Activated CD8-positive, alpha-beta T cell treated with anti-CD3 and anti-CD28 coated beads, Interleukin-2, amount 10 ng/mL, durations not matched to agents 7 days and 5 days (primary cell): ENCODE data around the gene TRPM1. TPM values are rescaled to one million over a fixed set of nuclear protein-coding genes. Genes with fewer than 3 reads are reported as not detected.

Experiments
- ATAC-seq: fragments of 150-1000 bp; cut with Tn5 transposase; one replicate; pipeline ENCODE4 v1.10.0; 2021; ENCODE audit warnings: moderate library complexity
- CTCF ChIA-PET: fragments of 350-600 bp; sonication (Branson Sonifier 250); formaldehyde crosslinking; loops from one replicate; lab custom pipeline; 2021; ENCODE audit warnings: antibody characterized with exemption; lab: Charles Lee
- POLR2A ChIA-PET: fragments of 350-600 bp; sonication (Branson Sonifier 250); formaldehyde crosslinking; loops from one replicate; lab custom pipeline; 2021; ENCODE audit warnings: antibody characterized with exemption; lab: Charles Lee
- DNase-seq: peaks from one replicate; pipeline ENCODE4 v3.0.0-alpha.2; 2020
- H3K27ac Mint-ChIP-seq: one replicate; pipeline ENCODE4 v1.8.0; 2021; ENCODE audit warnings: mild to moderate bottlenecking, mixed read lengths
- H3K27me3 Mint-ChIP-seq: one replicate; pipeline ENCODE4 v1.8.0; 2021; ENCODE audit warnings: low read depth, mixed read lengths
- H3K36me3 Mint-ChIP-seq: one replicate; pipeline ENCODE4 v1.8.0; 2021; ENCODE audit warnings: low read depth, mixed read lengths
- H3K4me1 Mint-ChIP-seq: one replicate; pipeline ENCODE4 v1.8.0; 2021; ENCODE audit warnings: low read depth, mixed read lengths
- H3K4me3 Mint-ChIP-seq: one replicate; pipeline ENCODE4 v1.8.0; 2021; ENCODE audit warnings: mild to moderate bottlenecking, mixed read lengths
- H3K9me3 Mint-ChIP-seq: one replicate; pipeline ENCODE4 v1.8.0; 2022; ENCODE audit warnings: mixed read lengths; ENCODE audit not compliant: insufficient read depth
- total RNA-seq, 2 experiments: library from RNA; stranded (reverse); gene quantifications; one replicate each; pipeline ENCODE4 v1.2.3, GENCODE V29; 2021

The TRPM1 gene
- not detected for total RNA-seq

GRCh38 chr15:31101262-31102038, at the start of gene TRPM1:
Gene TRPM1, minus strand, starts transcription at chr15:31101725. Its CDS starts 20,370 bp downstream, at chr15:31081355.
- no peak for DNase-seq
- peaks cover 9% of the 10 kb centered on the region for H3K27me3 Mint-ChIP-seq
- H3K9me3 Mint-ChIP-seq = no peaks in the 10 kb centered on the region
- no peak within 1 kb of the TSS for H3K27ac Mint-ChIP-seq
- no peak for ATAC-seq
- ChIA-PET POLR2A (no interaction called here), CTCF (interaction anchor here (1.7 to 2.0 kb wide), 2 partner anchors 28 to 207 kb away, joined by 4 to 7 read pairs; no protein-coding TSS in a partner anchor)
- H3K4me1 Mint-ChIP-seq = peaks cover 2% of the 10 kb centered on the region
- H3K36me3 Mint-ChIP-seq = no peaks in the 10 kb centered on the region
- H3K4me3 Mint-ChIP-seq = no peak within 1 kb of the TSS

GRCh38 chr15:31150732-31151231, 49.3 kb upstream of the TRPM1 start:
- H3K4me3 Mint-ChIP-seq = no peak overlapping the region
- peaks cover 2% of the 10 kb centered on the region for H3K27me3 Mint-ChIP-seq
- no peaks in the 10 kb centered on the region for H3K4me1 Mint-ChIP-seq
- no peak overlapping the region for H3K27ac Mint-ChIP-seq
- H3K36me3 Mint-ChIP-seq = no peaks in the 10 kb centered on the region
- DNase-seq = no peak
- ATAC-seq = no peak
- ChIA-PET POLR2A (no interaction called here), CTCF (no interaction called here)
- no peaks in the 10 kb centered on the region for H3K9me3 Mint-ChIP-seq

- Mint-ChIP-seq H3K36me3 (no peaks in the 10 kb centered on the region), H3K27ac (no peak overlapping the region), H3K4me3 (no peak overlapping the region), H3K4me1 (no peaks in the 10 kb centered on the region), H3K9me3 (no peaks in the 10 kb centered on the region), H3K27me3 (peaks cover 2% of the 10 kb centered on the region)
- ChIA-PET CTCF (interaction anchor here (3.3 kb wide), 1 partner anchor 21 kb away, joined by 14 read pairs; no protein-coding TSS in a partner anchor), POLR2A (no interaction called here)
- ATAC-seq (no peak), DNase-seq (no peak)
These were observed 48.5 kb upstream of the TRPM1 start for GRCh38 chr15:31149987-31150386.

- CTCF ChIA-PET = interaction anchor here (3.3 kb wide), 1 partner anchor 20 kb away, joined by 14 read pairs; no protein-coding TSS in a partner anchor
- Mint-ChIP-seq H3K27ac (no peak overlapping the region), H3K36me3 (no peaks in the 10 kb centered on the region), H3K4me3 (no peak overlapping the region), H3K9me3 (no peaks in the 10 kb centered on the region), H3K27me3 (no peaks in the 10 kb centered on the region), H3K4me1 (no peaks in the 10 kb centered on the region)
- ATAC-seq (no peak), DNase-seq (no peak)
- POLR2A ChIA-PET = no interaction called here
These were observed 47.6 kb upstream of the TRPM1 start for GRCh38 chr15:31149088-31149505.

DNA sequence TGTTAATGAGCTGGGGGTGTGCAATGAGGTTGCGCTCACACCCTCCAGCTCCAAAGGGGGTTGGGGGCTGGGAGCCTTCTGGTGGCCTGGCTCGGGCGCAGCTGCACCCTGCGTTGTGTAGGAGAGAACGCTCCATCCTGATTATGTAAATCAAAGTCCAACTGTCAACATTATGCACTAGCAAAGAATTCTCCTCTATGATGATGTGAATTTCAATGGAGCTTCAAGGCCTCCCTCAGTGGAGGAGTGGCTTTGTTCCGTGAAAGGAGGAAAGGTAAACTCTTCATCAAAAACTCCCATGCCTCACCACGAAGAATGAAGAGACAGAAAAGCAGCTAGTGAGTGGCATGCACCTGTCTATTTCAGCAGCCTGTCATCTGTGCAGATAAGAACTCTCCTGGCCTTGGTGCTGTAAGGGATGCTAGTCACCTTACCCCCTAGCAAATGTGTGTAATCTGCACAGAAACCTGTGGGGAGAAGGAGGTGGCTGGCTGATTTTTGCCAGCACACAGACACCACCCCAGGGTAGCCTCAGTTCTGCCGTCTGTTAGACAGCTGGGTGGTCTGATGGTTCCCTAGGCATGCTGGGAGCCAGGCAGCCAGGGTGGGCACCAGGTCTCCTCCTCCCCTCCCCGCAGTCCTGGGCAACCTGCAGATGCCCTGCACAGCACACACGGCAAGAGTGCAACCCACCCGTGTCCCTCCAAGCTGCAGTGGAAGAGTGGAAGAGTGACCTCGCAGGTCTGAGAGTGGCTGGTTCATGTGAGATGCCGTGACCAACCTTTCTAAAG, 47.0 kb upstream of the TRPM1 start:
- Mint-ChIP-seq H3K9me3 (no peaks in the 10 kb centered on the region), H3K4me3 (no peak overlapping the region), H3K4me1 (no peaks in the 10 kb centered on the region), H3K36me3 (no peaks in the 10 kb centered on the region), H3K27me3 (no peaks in the 10 kb centered on the region), H3K27ac (no peak overlapping the region)
- ChIA-PET CTCF (interaction anchor here (1.6 to 3.3 kb wide), 2 partner anchors 19 to 289 kb away, joined by 3 to 14 read pairs; no protein-coding TSS in a partner anchor), POLR2A (no interaction called here)
- DNase-seq = no peak
- ATAC-seq = no peak

GRCh38 chr15:31147944-31148296, 46.4 kb upstream of the TRPM1 start:
- DNase-seq (no peak), ATAC-seq (no peak)
- Mint-ChIP-seq H3K27me3 (no peaks in the 10 kb centered on the region), H3K36me3 (no peaks in the 10 kb centered on the region), H3K9me3 (no peaks in the 10 kb centered on the region), H3K4me3 (no peak overlapping the region), H3K4me1 (no peaks in the 10 kb centered on the region), H3K27ac (no peak overlapping the region)
- CTCF ChIA-PET = interaction anchor here (1.6 to 3.3 kb wide), 2 partner anchors 19 to 289 kb away, joined by 3 to 14 read pairs; no protein-coding TSS in a partner anchor
- POLR2A ChIA-PET = no interaction called here

GRCh38 chr15:31147456-31147855, 45.9 kb upstream of the TRPM1 start:
- Mint-ChIP-seq H3K4me1 (no peaks in the 10 kb centered on the region), H3K9me3 (no peaks in the 10 kb centered on the region), H3K27me3 (no peaks in the 10 kb centered on the region), H3K27ac (no peak overlapping the region), H3K4me3 (no peak overlapping the region), H3K36me3 (no peaks in the 10 kb centered on the region)
- DNase-seq = no peak
- CTCF ChIA-PET = interaction anchor here (0.6 to 3.3 kb wide), 3 partner anchors 10 to 288 kb away, joined by 3 to 14 read pairs (median 3); no protein-coding TSS in a partner anchor
- POLR2A ChIA-PET = no interaction called here
- no peak for ATAC-seq

GRCh38 chr15:31145271-31145911, 43.9 kb upstream of the TRPM1 start:
- Mint-ChIP-seq H3K4me3 (no peak overlapping the region), H3K4me1 (no peaks in the 10 kb centered on the region), H3K27ac (no peak overlapping the region), H3K27me3 (peaks cover 2% of the 10 kb centered on the region), H3K36me3 (no peaks in the 10 kb centered on the region), H3K9me3 (no peaks in the 10 kb centered on the region)
- ChIA-PET POLR2A (interaction anchor here (0.7 kb wide), 1 partner anchor 741 kb away, joined by 3 read pairs; no protein-coding TSS in a partner anchor), CTCF (interaction anchor here (1.5 kb wide), 1 partner anchor 16 kb away, joined by 6 read pairs; no protein-coding TSS in a partner anchor)
- ATAC-seq (no peak), DNase-seq (no peak)

DNA sequence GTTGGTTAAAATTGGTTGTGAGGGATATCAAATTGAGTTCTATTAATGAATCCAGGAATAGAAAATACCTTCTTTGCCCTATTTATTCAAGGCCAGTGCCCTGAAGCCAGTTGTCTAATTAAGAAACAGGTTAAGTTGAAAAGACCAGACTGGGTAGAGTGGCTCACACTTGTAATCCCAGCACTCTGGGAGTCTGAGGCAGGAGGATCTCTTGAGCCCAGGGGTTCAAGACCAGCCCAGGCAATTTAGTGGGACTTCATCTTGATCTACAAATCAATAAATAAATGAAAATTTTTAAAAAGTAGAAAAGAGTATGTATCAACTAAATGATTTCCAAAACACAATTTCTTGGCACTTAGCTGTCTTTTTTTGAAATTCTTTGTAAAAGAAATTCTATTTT, 40.3 kb upstream of the TRPM1 start:
- ATAC-seq = no peak
- ChIA-PET POLR2A (no interaction called here), CTCF (no interaction called here)
- no peak for DNase-seq
- peaks cover 7% of the 10 kb centered on the region for H3K27me3 Mint-ChIP-seq
- no peaks in the 10 kb centered on the region for H3K4me1 Mint-ChIP-seq
- H3K27ac Mint-ChIP-seq = no peak overlapping the region
- no peaks in the 10 kb centered on the region for H3K36me3 Mint-ChIP-seq
- H3K4me3 Mint-ChIP-seq = no peak overlapping the region
- peaks cover 4% of the 10 kb centered on the region for H3K9me3 Mint-ChIP-seq

GRCh38 chr15:31136607-31137328, 35.2 kb upstream of the TRPM1 start:
- ChIA-PET POLR2A (no interaction called here), CTCF (interaction anchor here (0.6 to 2.7 kb wide), 2 partner anchors 8 to 10 kb away, joined by 3 to 24 read pairs; no protein-coding TSS in a partner anchor)
- Mint-ChIP-seq H3K4me3 (no peak overlapping the region), H3K27ac (no peak overlapping the region), H3K9me3 (peaks cover 4% of the 10 kb centered on the region), H3K4me1 (no peaks in the 10 kb centered on the region), H3K36me3 (no peaks in the 10 kb centered on the region), H3K27me3 (peaks cover 10% of the 10 kb centered on the region)
- no peak for ATAC-seq
- DNase-seq = no peak

DNA sequence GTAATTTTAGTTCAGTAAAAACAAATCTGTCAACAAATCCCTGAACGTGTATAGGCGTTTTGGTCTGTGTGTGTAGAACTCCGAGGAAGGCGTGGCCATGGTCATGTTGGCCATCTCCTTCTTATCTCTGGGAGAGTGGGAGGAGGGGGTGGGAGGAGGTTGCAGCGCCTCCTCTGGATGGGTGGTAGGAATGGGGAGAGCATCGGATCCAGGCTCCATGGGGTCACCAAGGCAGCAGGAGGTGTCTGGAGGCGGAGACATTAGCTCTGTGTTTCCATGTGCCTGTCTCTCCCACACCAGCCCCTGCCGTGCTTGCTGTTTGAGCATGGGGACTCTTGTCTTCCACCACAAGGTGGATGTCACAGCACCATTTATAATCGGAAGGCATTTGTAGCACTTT, 34.5 kb upstream of the TRPM1 start:
- no peaks in the 10 kb centered on the region for H3K4me1 Mint-ChIP-seq
- no peaks in the 10 kb centered on the region for H3K36me3 Mint-ChIP-seq
- POLR2A ChIA-PET = no interaction called here
- H3K27ac Mint-ChIP-seq = no peak overlapping the region
- no peak overlapping the region for H3K4me3 Mint-ChIP-seq
- peaks cover 10% of the 10 kb centered on the region for H3K27me3 Mint-ChIP-seq
- no peak for DNase-seq
- CTCF ChIA-PET = no interaction called here
- H3K9me3 Mint-ChIP-seq = peaks cover 4% of the 10 kb centered on the region
- no peak for ATAC-seq
